Ishikawa (cell line): Measurements from ENCODE around the gene PDLIM1.

ENCODE experiments used
- CREB1 ChIP-seq: IDR thresholded peaks from 2 replicates; pipeline ENCODE4 v1.6.1; 2012; ENCODE audit warnings: low read depth
- EGR1 ChIP-seq: IDR thresholded peaks from 2 replicates; pipeline ENCODE4 v1.6.1; 2012
- EP300 ChIP-seq: IDR thresholded peaks from 2 replicates; pipeline ENCODE4 v1.6.1; 2012; ENCODE audit warnings: borderline replicate concordance
- NFIC ChIP-seq: IDR thresholded peaks from 2 replicates; pipeline ENCODE4 v1.6.1; 2012
- RAD21 ChIP-seq: IDR thresholded peaks from 2 replicates; pipeline ENCODE4 v1.6.1; 2012; ENCODE audit warnings: low read depth
- TAF1 ChIP-seq: IDR thresholded peaks from 2 replicates; pipeline ENCODE4 v1.6.1; 2012; ENCODE audit warnings: low read depth, mild to moderate bottlenecking
- TCF12 ChIP-seq: IDR thresholded peaks from 2 replicates; pipeline ENCODE4 v1.6.1; 2012; ENCODE audit warnings: low read depth
- TF ChIP-seq, protein P1 (sequence below): IDR thresholded peaks from 2 replicates; pipeline ENCODE4 v1.6.1; 2012; ENCODE audit warnings: low read depth, mild to moderate bottlenecking

DNA sequence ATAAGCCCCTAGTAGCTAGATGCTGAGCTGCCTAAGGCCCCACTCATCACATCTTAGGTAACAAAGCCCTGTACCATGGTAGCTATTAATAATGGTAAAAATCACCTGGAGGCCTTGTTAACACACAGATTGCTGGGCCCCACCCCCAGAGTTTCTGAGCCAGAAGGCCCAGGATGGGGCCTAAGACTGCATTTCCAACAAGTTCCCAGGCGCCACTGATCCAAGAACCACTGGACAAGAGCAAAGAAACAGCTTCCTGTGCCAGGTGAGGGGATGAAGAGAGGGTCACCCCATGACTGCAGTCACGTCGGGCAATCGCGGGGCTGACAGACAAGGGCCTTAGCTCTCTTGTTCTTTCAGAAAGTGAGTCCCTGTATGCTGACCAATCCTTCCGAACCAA lies 50.0 kb downstream of the PDLIM1 start:
- TF ChIP-seq RAD21 (no peak), TAF1 (no peak), CREB1 (no peak), EGR1 (no peak), NFIC (no peak), EP300 (no peak), TCF12 (no peak)
- TF ChIP-seq, protein P1, sequence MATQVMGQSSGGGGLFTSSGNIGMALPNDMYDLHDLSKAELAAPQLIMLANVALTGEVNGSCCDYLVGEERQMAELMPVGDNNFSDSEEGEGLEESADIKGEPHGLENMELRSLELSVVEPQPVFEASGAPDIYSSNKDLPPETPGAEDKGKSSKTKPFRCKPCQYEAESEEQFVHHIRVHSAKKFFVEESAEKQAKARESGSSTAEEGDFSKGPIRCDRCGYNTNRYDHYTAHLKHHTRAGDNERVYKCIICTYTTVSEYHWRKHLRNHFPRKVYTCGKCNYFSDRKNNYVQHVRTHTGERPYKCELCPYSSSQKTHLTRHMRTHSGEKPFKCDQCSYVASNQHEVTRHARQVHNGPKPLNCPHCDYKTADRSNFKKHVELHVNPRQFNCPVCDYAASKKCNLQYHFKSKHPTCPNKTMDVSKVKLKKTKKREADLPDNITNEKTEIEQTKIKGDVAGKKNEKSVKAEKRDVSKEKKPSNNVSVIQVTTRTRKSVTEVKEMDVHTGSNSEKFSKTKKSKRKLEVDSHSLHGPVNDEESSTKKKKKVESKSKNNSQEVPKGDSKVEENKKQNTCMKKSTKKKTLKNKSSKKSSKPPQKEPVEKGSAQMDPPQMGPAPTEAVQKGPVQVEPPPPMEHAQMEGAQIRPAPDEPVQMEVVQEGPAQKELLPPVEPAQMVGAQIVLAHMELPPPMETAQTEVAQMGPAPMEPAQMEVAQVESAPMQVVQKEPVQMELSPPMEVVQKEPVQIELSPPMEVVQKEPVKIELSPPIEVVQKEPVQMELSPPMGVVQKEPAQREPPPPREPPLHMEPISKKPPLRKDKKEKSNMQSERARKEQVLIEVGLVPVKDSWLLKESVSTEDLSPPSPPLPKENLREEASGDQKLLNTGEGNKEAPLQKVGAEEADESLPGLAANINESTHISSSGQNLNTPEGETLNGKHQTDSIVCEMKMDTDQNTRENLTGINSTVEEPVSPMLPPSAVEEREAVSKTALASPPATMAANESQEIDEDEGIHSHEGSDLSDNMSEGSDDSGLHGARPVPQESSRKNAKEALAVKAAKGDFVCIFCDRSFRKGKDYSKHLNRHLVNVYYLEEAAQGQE, result no peak
